Measurements from ENCODE around the gene DOP1A. TPM values are rescaled to one million over a fixed set of nuclear protein-coding genes. Genes with fewer than 3 reads are reported as not detected.

The DOP1A gene
- total and polyA plus RNA-seq, 2 donors (not counting 1 experiment from before 2014, with no cell fraction given): 9.4 to 28.3 TPM

- H3K27ac Mint-ChIP-seq: no peak overlapping the region
- no peaks in the 10 kb centered on the region for H3K9me3 ChIP-seq (ENCODE audit: control extremely low read depth in 1 of 3, control insufficient read depth in 2 of 3, insufficient read depth in 1 of 3, low read length in 2 of 3)
Observed at GRCh38 chr6:83127976-83128375, 60.5 kb downstream of the DOP1A start.

GRCh38 chr6:83132121-83132520, 64.7 kb downstream of the DOP1A start:
- no CpG with 5 or more reads among the region's 3 CpGs for WGBS (ENCODE audit: insufficient coverage)

More at GRCh38 chr6:83127976-83128375, 60.5 kb downstream of the DOP1A start:
- Histone ChIP-seq H4K20me1 (ENCODE audit: control insufficient read depth, insufficient read depth, low read length, poor library complexity, severe bottlenecking) (no peaks in the 10 kb centered on the region), H3K36me3 (replicated peaks in 1 of 2; ENCODE audit: control extremely low read depth in 1 of 2, control insufficient read depth in 1 of 2, extremely low read depth in 1 of 2, insufficient read depth in 2 of 2, low read length in 1 of 2) (peaks cover 19 to 83% of the 10 kb centered on the region in 2 experiments), H3K4me1 (ENCODE audit: control insufficient read depth in 2 of 2, insufficient read depth in 2 of 2, low read length in 2 of 2) (no peaks in the 10 kb centered on the region), H3K4me3 (ENCODE audit: control extremely low read depth in 1 of 5, extremely low read depth in 1 of 5, insufficient read depth in 1 of 5, low read depth in 2 of 5, low read length in 4 of 5) (no peak overlapping the region), H2AFZ (ENCODE audit: insufficient read depth, low read depth, low read length, poor library complexity, severe bottlenecking) (no peak overlapping the region), H3K9ac (ENCODE audit: low read length) (no peak overlapping the region), H3K79me2 (ENCODE audit: control insufficient read depth, insufficient read depth, low read length) (no peaks in the 10 kb centered on the region), H3K27ac (ENCODE audit: low read length in 2 of 2) (no peak overlapping the region), H3K27me3 (replicated peaks in 1 of 4; ENCODE audit: control extremely low read depth in 1 of 4, control insufficient read depth in 3 of 4, insufficient read depth in 4 of 4, low read length in 3 of 4) (no peaks in the 10 kb centered on the region), H3K4me2 (replicated peaks; ENCODE audit: low read depth, low read length, poor library complexity, severe bottlenecking) (no peak overlapping the region)
- CTCF ChIA-PET: no interaction called here
- POLR2A ChIA-PET: no interaction called here
- TF ChIP-seq, protein P1, sequence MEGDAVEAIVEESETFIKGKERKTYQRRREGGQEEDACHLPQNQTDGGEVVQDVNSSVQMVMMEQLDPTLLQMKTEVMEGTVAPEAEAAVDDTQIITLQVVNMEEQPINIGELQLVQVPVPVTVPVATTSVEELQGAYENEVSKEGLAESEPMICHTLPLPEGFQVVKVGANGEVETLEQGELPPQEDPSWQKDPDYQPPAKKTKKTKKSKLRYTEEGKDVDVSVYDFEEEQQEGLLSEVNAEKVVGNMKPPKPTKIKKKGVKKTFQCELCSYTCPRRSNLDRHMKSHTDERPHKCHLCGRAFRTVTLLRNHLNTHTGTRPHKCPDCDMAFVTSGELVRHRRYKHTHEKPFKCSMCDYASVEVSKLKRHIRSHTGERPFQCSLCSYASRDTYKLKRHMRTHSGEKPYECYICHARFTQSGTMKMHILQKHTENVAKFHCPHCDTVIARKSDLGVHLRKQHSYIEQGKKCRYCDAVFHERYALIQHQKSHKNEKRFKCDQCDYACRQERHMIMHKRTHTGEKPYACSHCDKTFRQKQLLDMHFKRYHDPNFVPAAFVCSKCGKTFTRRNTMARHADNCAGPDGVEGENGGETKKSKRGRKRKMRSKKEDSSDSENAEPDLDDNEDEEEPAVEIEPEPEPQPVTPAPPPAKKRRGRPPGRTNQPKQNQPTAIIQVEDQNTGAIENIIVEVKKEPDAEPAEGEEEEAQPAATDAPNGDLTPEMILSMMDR (IDR thresholded peaks at IDR 0.05): no peak
- TF ChIP-seq EZH2 (IDR thresholded peaks at IDR 0.05; ENCODE audit: borderline replicate concordance, insufficient read depth, low read depth, low read length, poor library complexity, severe bottlenecking): no peak
- no peaks in the 10 kb centered on the region for H3K27me3 Mint-ChIP-seq
- ATAC-seq (ENCODE audit: low read depth) (no peak), DNase-seq (no peak)
- H3K4me1 Mint-ChIP-seq: no peaks in the 10 kb centered on the region
- H3K4me3 Mint-ChIP-seq: no peak overlapping the region
- no peaks in the 10 kb centered on the region for H3K9me3 Mint-ChIP-seq (ENCODE audit: insufficient read depth)
- intact Hi-C loops (cut with micrococcal nuclease): loop anchor here (5.0 kb wide), 1 partner anchor 34 kb away; no protein-coding TSS in a partner anchor
- 100% methylated on average over 1 of the region's 2 CpGs for WGBS (ENCODE audit: insufficient coverage)

More at GRCh38 chr6:83132121-83132520, 64.7 kb downstream of the DOP1A start:
- H3K4me1 Mint-ChIP-seq: no peaks in the 10 kb centered on the region
- intact Hi-C loops (cut with micrococcal nuclease): no loop called here
- H2AFZ ChIP-seq (ENCODE audit: insufficient read depth, low read depth, low read length, poor library complexity, severe bottlenecking): no peak overlapping the region
- H3K27me3 ChIP-seq (replicated peaks in 1 of 4; ENCODE audit: control extremely low read depth in 1 of 4, control insufficient read depth in 3 of 4, insufficient read depth in 4 of 4, low read length in 3 of 4): no peaks in the 10 kb centered on the region
- no peaks in the 10 kb centered on the region for H3K9me3 Mint-ChIP-seq (ENCODE audit: insufficient read depth)
- H3K27ac Mint-ChIP-seq: no peak overlapping the region
- no peaks in the 10 kb centered on the region for H4K20me1 ChIP-seq (ENCODE audit: control insufficient read depth, insufficient read depth, low read length, poor library complexity, severe bottlenecking)
- H3K36me3 ChIP-seq (replicated peaks in 1 of 2; ENCODE audit: control extremely low read depth in 1 of 2, control insufficient read depth in 1 of 2, extremely low read depth in 1 of 2, insufficient read depth in 2 of 2, low read length in 1 of 2): peaks cover 16 to 62% of the 10 kb centered on the region in 2 experiments
- H3K27ac ChIP-seq (ENCODE audit: low read length in 2 of 2): no peak overlapping the region
- H3K4me3 Mint-ChIP-seq: no peak overlapping the region
- POLR2A ChIA-PET: no interaction called here
- no peak overlapping the region for H3K4me3 ChIP-seq (ENCODE audit: control extremely low read depth in 1 of 5, extremely low read depth in 1 of 5, insufficient read depth in 1 of 5, low read depth in 2 of 5, low read length in 4 of 5)
- H3K27me3 Mint-ChIP-seq: no peaks in the 10 kb centered on the region
- no peaks in the 10 kb centered on the region for H3K9me3 ChIP-seq (ENCODE audit: control extremely low read depth in 1 of 3, control insufficient read depth in 2 of 3, insufficient read depth in 1 of 3, low read length in 2 of 3)
- no peak overlapping the region for H3K4me2 ChIP-seq (replicated peaks; ENCODE audit: low read depth, low read length, poor library complexity, severe bottlenecking)
- no peaks in the 10 kb centered on the region for H3K4me1 ChIP-seq (ENCODE audit: control insufficient read depth in 2 of 2, insufficient read depth in 2 of 2, low read length in 2 of 2)
- H3K79me2 ChIP-seq (ENCODE audit: control insufficient read depth, insufficient read depth, low read length): no peaks in the 10 kb centered on the region
- DNase-seq (no peak), ATAC-seq (ENCODE audit: low read depth) (no peak)
- CTCF ChIA-PET: no interaction called here
- TF ChIP-seq, protein P1 (IDR thresholded peaks at IDR 0.05): no peak
- no peak for TF ChIP-seq EZH2 (IDR thresholded peaks at IDR 0.05; ENCODE audit: borderline replicate concordance, insufficient read depth, low read depth, low read length, poor library complexity, severe bottlenecking)
- no peak overlapping the region for H3K9ac ChIP-seq (ENCODE audit: low read length)

Measured in B cell (primary cell).